Lung (tissue), 12 donors: ENCODE results near the gene KLHL9. TPM values are rescaled to one million over a fixed set of nuclear protein-coding genes. Genes with fewer than 3 reads are reported as not detected.
"Not testable (repeated sequence)": the region's sequence is repeated elsewhere in the genome, so short reads cannot be mapped to it uniquely, and the experiment has no call there.

Source experiments
- ATAC-seq: fragments of 200-7000 bp; cut with Tn5 transposase; one replicate; pipeline ENCODE4 v1.9.1; 2020; ENCODE audit warnings: moderate number of reproducible peaks; ENCODE audit not compliant: insufficient read depth, low FRiP score
- DNase-seq, 3 donors: peaks; one replicate each; pipeline ENCODE4 v3.0.0-alpha.2; 2013 to 2017
- H3K27ac ChIP-seq, 2 donors: one replicate each; pipeline ENCODE4 v1.5.1; 2013; ENCODE audit warnings: mild to moderate bottlenecking in 2 of 2, moderate library complexity in 2 of 2, control low read depth in 1 of 2, inconsistent platforms in 1 of 2, low read depth in 1 of 2, low read length in 1 of 2
- H3K27me3 ChIP-seq, 3 donors: one replicate each; pipeline ENCODE4 v1.5.1; 2013; ENCODE audit warnings: low read length in 2 of 3; ENCODE audit not compliant: control insufficient read depth in 3 of 3, insufficient read depth in 3 of 3
- H3K36me3 ChIP-seq, 4 donors: one replicate each; pipeline ENCODE4 v1.5.1; 2013; ENCODE audit warnings: low read length in 4 of 4, mild to moderate bottlenecking in 1 of 4, moderate library complexity in 1 of 4; ENCODE audit not compliant: control insufficient read depth in 4 of 4, insufficient read depth in 4 of 4
- H3K4me1 ChIP-seq, 5 donors: one replicate each; pipeline ENCODE4 v1.5.1; 2013; ENCODE audit warnings: low read length in 5 of 5, mild to moderate bottlenecking in 2 of 5, moderate library complexity in 1 of 5; ENCODE audit not compliant: control insufficient read depth in 5 of 5, insufficient read depth in 5 of 5
- H3K4me3 ChIP-seq: one replicate; pipeline ENCODE4 v1.5.1; 2013; ENCODE audit warnings: mild to moderate bottlenecking, control low read depth, moderate library complexity
- H3K9ac ChIP-seq, 2 donors: one replicate each; pipeline ENCODE4 v1.5.1; 2013; ENCODE audit warnings: low read length in 2 of 2, control low read depth in 1 of 2; ENCODE audit not compliant: insufficient read depth in 1 of 2
- H3K9me3 ChIP-seq, 4 donors: one replicate each; pipeline ENCODE4 v1.5.1; 2013; ENCODE audit warnings: low read length in 3 of 4, mild to moderate bottlenecking in 1 of 4, moderate library complexity in 1 of 4; ENCODE audit not compliant: control insufficient read depth in 4 of 4, insufficient read depth in 3 of 4
- WGBS, 2 donors: extraction: QIAGEN DNeasy Blood & Tissue Kit; methylation state at CpG; one replicate each; pipeline ENCODE4 v1.1.7; 2013; 5-methylcytosine and 5-hydroxymethylcytosine counted together
- polyA plus RNA-seq, 2 donors: library from polyadenylated mRNA; stranded (reverse); fragments of 200-250 nt; gene quantifications; one replicate each; pipeline ENCODE4 v1.2.1, GENCODE V29; 2013
- total RNA-seq, 2 donors: library from RNA; depleted of rRNA in 1 of 2; stranded (reverse); fragments of >200 nt in 1 of 2; gene quantifications; one replicate each; pipeline ENCODE4 v1.2.1, GENCODE V29; 2014 to 2021
- TF ChIP-seq, protein P1 (sequence below): IDR thresholded peaks from 2 replicates; pipeline ENCODE4 v1.5.1; 2012; ENCODE audit warnings: mild to moderate bottlenecking; ENCODE audit errors: control extremely low read depth, extremely low read depth
- donor health status: control.
- donor health status: control.
- donor health status: Bipolar disorder and iron deficiency.
- donor health status: healthy.
- donor health status: DM: yes; HTN: yes; CAD: no.

The KLHL9 gene
- total and polyA plus RNA-seq, 4 donors = 6.5 to 39.0 (median 15.7) TPM

DNA sequence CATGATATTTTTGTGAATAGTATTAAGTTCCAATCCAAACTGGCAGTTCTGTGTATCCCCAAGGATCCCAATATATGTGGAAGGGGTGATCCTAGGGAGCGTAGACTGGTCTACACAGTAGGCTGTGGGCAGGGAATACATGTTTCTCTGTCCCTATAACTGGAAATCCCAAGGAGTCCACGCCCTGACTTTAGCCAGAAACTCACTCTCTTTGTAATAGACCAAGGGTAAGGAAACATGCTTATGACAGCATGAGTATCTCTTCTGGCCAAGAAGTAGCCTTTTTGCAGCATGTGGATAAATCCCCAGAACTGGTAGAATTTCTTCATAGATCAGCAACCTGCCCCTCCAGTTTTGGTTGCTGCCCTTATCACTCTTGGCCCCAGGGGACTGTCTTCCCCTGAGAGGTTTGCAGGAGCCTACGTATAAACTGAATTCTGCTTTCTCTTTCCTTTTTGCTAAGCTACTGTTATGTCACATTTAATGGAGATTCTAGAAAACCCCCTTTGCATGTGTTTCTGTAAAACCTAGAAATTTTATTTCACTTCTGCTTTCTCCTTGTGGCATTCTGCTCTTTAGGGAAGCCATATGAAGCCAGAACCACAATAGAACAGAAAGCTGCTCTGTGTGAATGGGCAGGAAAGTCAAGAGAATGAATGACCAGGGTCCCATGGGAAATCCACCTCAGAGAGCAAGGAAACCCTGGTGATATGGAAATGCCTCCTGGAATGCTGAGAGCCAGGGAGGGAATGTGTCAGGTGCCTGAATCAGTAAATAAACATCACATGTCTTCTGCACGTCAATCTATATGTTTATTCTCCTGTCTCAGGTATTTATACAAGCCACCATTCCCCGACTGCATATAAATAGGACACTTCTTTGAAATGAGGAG, 46.5 kb upstream of the KLHL9 start:
- ATAC-seq (peak; percentile 27), DNase-seq (no peak)

DNA sequence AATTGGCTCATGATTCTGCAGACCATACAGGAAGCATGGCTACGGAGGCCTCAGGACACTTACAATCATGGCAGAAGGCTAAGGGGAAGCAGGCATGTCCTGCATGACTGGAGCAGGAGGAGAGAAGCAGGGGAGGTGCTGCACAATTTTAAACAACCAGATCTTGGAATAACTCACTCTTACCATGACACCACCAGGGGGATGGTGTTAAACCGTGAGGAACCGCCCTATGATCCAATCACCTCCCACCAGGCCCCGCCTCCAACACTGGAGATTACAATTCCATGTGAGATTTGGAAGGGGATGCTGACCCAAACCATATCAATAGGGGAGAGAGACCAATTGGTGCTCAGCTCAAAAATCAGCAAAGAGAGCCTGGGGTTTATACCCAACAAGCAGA, 36.3 kb upstream of the KLHL9 start:
- not testable (repeated sequence) for DNase-seq, H3K4me3 ChIP-seq, H3K27ac ChIP-seq, H3K4me1 ChIP-seq, H3K36me3 ChIP-seq, H3K27me3 ChIP-seq, H3K9ac ChIP-seq, ATAC-seq, H3K9me3 ChIP-seq
- 75 to 81% methylated on average over 4 of the region's 4 CpGs for WGBS, 2 donors

More for the DNA sequence above, 46.5 kb upstream of the KLHL9 start:
- no peaks in the 10 kb centered on the region for H3K27me3 ChIP-seq
- no peak overlapping the region for H3K9ac ChIP-seq
- TF ChIP-seq, protein P1, sequence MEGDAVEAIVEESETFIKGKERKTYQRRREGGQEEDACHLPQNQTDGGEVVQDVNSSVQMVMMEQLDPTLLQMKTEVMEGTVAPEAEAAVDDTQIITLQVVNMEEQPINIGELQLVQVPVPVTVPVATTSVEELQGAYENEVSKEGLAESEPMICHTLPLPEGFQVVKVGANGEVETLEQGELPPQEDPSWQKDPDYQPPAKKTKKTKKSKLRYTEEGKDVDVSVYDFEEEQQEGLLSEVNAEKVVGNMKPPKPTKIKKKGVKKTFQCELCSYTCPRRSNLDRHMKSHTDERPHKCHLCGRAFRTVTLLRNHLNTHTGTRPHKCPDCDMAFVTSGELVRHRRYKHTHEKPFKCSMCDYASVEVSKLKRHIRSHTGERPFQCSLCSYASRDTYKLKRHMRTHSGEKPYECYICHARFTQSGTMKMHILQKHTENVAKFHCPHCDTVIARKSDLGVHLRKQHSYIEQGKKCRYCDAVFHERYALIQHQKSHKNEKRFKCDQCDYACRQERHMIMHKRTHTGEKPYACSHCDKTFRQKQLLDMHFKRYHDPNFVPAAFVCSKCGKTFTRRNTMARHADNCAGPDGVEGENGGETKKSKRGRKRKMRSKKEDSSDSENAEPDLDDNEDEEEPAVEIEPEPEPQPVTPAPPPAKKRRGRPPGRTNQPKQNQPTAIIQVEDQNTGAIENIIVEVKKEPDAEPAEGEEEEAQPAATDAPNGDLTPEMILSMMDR = no peak
- H3K4me3 ChIP-seq = no peak overlapping the region
- WGBS, 2 donors = 50 to 53% methylated on average over 5 of the region's 5 CpGs
- H3K4me1 ChIP-seq = no peaks in the 10 kb centered on the region
- H3K27ac ChIP-seq = no peak overlapping the region
- no peaks in the 10 kb centered on the region for H3K9me3 ChIP-seq
- no peaks in the 10 kb centered on the region for H3K36me3 ChIP-seq

DNA sequence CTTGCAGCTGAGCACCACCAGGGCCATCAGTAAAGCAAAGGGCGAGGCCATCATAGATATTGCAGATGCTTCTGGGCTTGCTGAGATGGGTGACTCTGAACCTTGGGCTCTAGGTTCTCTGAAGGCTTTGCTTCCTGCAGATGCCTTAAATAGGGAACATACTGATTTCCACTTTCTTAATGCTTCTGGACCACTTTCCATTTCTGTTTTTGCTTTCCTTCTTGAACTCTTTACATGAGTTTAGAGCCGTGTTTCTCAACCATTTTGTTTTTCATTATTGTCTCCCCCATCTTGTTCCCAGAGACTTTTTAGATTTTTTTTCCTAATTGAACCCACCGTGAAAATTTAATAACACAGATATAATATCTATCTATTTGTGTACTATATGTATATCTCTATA, 32.8 kb upstream of the KLHL9 start, which contains the start of gene IFNA13:
IFNA13 (minus strand) TSS at position 101 of the 400 bp plus-strand sequence; CDS start at position 54, 47 bp downstream.
- H3K4me3 ChIP-seq = no peak within 1 kb of the TSS
- H3K9me3 ChIP-seq = no peaks in the 10 kb centered on the region
- 92 to 93% methylated on average over 3 of the region's 3 CpGs for WGBS, 2 donors
- DNase-seq (no peak), ATAC-seq (no peak)
- no peaks in the 10 kb centered on the region for H3K27me3 ChIP-seq
- H3K36me3 ChIP-seq = no peaks in the 10 kb centered on the region
- H3K9ac ChIP-seq = no peak within 1 kb of the TSS
- no peak within 1 kb of the TSS for H3K27ac ChIP-seq
- TF ChIP-seq, protein P1 = no peak
- H3K4me1 ChIP-seq = no peaks in the 10 kb centered on the region

DNA sequence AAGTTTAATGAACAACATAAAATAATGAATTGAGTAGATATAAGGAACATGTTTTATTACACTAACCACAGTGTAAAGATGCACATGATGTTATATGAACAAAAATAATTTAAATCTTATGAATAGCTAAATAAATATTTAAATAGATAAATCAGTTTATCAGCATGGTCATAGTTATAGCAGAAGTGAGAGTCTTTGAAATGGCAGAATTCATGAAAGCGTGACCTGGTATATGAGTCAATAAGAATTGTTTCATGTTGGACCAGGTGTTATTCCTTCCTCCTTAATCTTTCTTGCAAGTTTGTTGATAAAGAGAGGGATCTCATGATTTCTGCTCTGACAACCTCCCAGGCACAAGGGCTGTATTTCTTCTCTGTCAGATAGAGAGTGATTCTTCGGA, 32.0 kb upstream of the KLHL9 start:
- H3K4me1 ChIP-seq, H3K36me3 ChIP-seq, H3K9ac ChIP-seq, DNase-seq, H3K4me3 ChIP-seq, H3K27ac ChIP-seq, ATAC-seq, H3K9me3 ChIP-seq, H3K27me3 ChIP-seq: not testable (repeated sequence)
- 85 to 96% methylated on average over 1 of the region's 2 CpGs for WGBS, 2 donors
